GM19328 (cell line): ENCODE results near the gene BEGAIN.

ENCODE experiments used
- ATAC-seq: cut with Tn5 transposase; IDR thresholded peaks from one replicate; pipeline ENCODE4 v1.9.1; 2021; ENCODE audit warnings: mild to moderate bottlenecking, moderate library complexity; ENCODE audit not compliant: unreplicated experiment

The BEGAIN gene

GRCh38 chr14:100615736-100616695 lies 28.8 kb upstream of the BEGAIN start:
- no peak for ATAC-seq

- ATAC-seq, result no peak
Observed at GRCh38 chr14:100614803-100615202, 27.6 kb upstream of the BEGAIN start.

- no peak for ATAC-seq
Observed at GRCh38 chr14:100612986-100613385, 25.8 kb upstream of the BEGAIN start.

- no peak for ATAC-seq
Observed at GRCh38 chr14:100611811-100612480, 24.7 kb upstream of the BEGAIN start.

- no peak for ATAC-seq
Observed at GRCh38 chr14:100610511-100611217, 23.4 kb upstream of the BEGAIN start.

GRCh38 chr14:100609941-100610391 lies 22.7 kb upstream of the BEGAIN start:
- ATAC-seq, result no peak

- no peak for ATAC-seq
Observed at GRCh38 chr14:100609331-100609870, 22.2 kb upstream of the BEGAIN start.

- ATAC-seq, result no peak
Observed at GRCh38 chr14:100608586-100609330, 21.5 kb upstream of the BEGAIN start.

- ATAC-seq, result no peak
Observed at GRCh38 chr14:100608064-100608463, 20.8 kb upstream of the BEGAIN start.

GRCh38 chr14:100607611-100607956 lies 20.4 kb upstream of the BEGAIN start:
- ATAC-seq, result no peak

GRCh38 chr14:100606687-100607610 lies 19.7 kb upstream of the BEGAIN start:
- ATAC-seq, result no peak

- no peak for ATAC-seq
Observed at GRCh38 chr14:100605706-100606686, 18.8 kb upstream of the BEGAIN start.

GRCh38 chr14:100605230-100605629 lies 18.0 kb upstream of the BEGAIN start:
- ATAC-seq, result no peak

- ATAC-seq, result no peak
Observed at GRCh38 chr14:100604709-100605108, 17.5 kb upstream of the BEGAIN start.

- no peak for ATAC-seq
Observed at GRCh38 chr14:100604121-100604501, 16.9 kb upstream of the BEGAIN start.

GRCh38 chr14:100603341-100604120 lies 16.3 kb upstream of the BEGAIN start:
- no peak for ATAC-seq

- ATAC-seq, result no peak
Observed at GRCh38 chr14:100602621-100603230, 15.5 kb upstream of the BEGAIN start.
